Esophagus squamous epithelium (tissue), 5 donors: ENCODE data around the gene SCAPER. TPM values are rescaled to one million over a fixed set of nuclear protein-coding genes. Genes with fewer than 3 reads are reported as not detected.
A peak's percentile ranks its signal among the peaks of the same experiment; 100 is the strongest.

ENCODE experiments used
- DNase-seq: peaks from one replicate; lab custom pipeline; 2025; lab: John Stamatoyannopoulos, UW
- H3K27ac ChIP-seq, 4 donors: fragments of 200-600 bp; sonication (generic); one replicate each; pipeline ENCODE4 v1.5.1; 2016 to 2019; ENCODE audit warnings: mild to moderate bottlenecking in 1 of 4
- H3K27me3 ChIP-seq, 4 donors: fragments of 200-600 bp; sonication (generic); 1 replicate in 3 of 4; 2 replicates in 1 of 4; pipeline versions ENCODE4 v1.5.1 to v1.6.0; 2017 to 2021; ENCODE audit warnings: antibody characterized with exemption in 1 of 4
- H3K36me3 ChIP-seq, 3 donors: fragments of 200-600 bp; sonication (generic); one replicate each; pipeline ENCODE4 v1.5.1; 2016 to 2019
- H3K4me1 ChIP-seq, 3 donors: fragments of 200-600 bp; sonication (generic); one replicate each; pipeline ENCODE4 v1.5.1; 2017 to 2019
- H3K4me3 ChIP-seq, 4 donors: fragments of 200-600 bp; sonication (generic); 1 replicate in 3 of 4; 2 replicates in 1 of 4; pipeline ENCODE4 v1.5.1; 2016 to 2019; ENCODE audit warnings: mild to moderate bottlenecking in 2 of 4, moderate library complexity in 1 of 4
- H3K9me3 ChIP-seq, 3 donors: fragments of 200-600 bp; sonication (generic); one replicate each; pipeline ENCODE4 v1.5.1; 2016 to 2019
- CTCF ChIP-seq, 6 experiments: fragments of 450-650 bp in 4 of 6; fragments of 200-600 bp in 2 of 6; sonication (generic) in 2 of 6; IDR thresholded peaks; one replicate each; pipeline ENCODE4 v1.5.1; 2016 to 2019; ENCODE audit warnings: antibody characterized with exemption in 6 of 6, mild to moderate bottlenecking in 4 of 6, moderate library complexity in 4 of 6
- POLR2A ChIP-seq, 4 donors: fragments of 450-650 bp; IDR thresholded peaks; one replicate each; pipeline ENCODE4 v1.6.1; 2017; ENCODE audit warnings: antibody characterized with exemption in 4 of 4, mild to moderate bottlenecking in 4 of 4, moderate library complexity in 3 of 4
- WGBS, 2 donors: methylation state at CpG; one replicate each; pipeline ENCODE4 v1.1.5; 2018; 5-methylcytosine and 5-hydroxymethylcytosine counted together
- intact Hi-C: fragments of 100-400 bp; cut with DNase I; formaldehyde crosslinking; loops from one replicate; pipeline ENCODE4 v1.15.0; 2022
- total RNA-seq, 4 donors: library from RNA; depleted of rRNA; stranded (reverse); fragments of >200 nt; gene quantifications; one replicate each; pipeline ENCODE4 v1.1.0, GENCODE V29; 2016
- donor health status: DM: yes; HTN: yes; CAD: no.

The SCAPER gene
- total RNA-seq, 4 donors from 2014 or later: 18.3 to 30.1 (median 25.3) TPM

- no peaks in the 10 kb centered on the region for H3K27me3 ChIP-seq
- intact Hi-C loops: no loop called here
- H3K27ac ChIP-seq: no peak overlapping the region
- H3K9me3 ChIP-seq: no peaks in the 10 kb centered on the region
- TF ChIP-seq POLR2A (IDR thresholded peaks at IDR 0.05): no peak
- no peak for TF ChIP-seq CTCF (IDR thresholded peaks at IDR 0.05)
- no peak for DNase-seq
- H3K36me3 ChIP-seq: peaks cover 0 to 62% (median 9%) of the 10 kb centered on the region in 3 donors
- no peak overlapping the region for H3K4me3 ChIP-seq
- 77 to 89% methylated on average over 3 of the region's 3 CpGs for WGBS, 2 donors
- peaks cover 0 to 27% (median 6%) of the 10 kb centered on the region in 3 donors for H3K4me1 ChIP-seq
Observed at GRCh38 chr15:76936671-76937070, 31.5 kb upstream of the SCAPER start.

DNA sequence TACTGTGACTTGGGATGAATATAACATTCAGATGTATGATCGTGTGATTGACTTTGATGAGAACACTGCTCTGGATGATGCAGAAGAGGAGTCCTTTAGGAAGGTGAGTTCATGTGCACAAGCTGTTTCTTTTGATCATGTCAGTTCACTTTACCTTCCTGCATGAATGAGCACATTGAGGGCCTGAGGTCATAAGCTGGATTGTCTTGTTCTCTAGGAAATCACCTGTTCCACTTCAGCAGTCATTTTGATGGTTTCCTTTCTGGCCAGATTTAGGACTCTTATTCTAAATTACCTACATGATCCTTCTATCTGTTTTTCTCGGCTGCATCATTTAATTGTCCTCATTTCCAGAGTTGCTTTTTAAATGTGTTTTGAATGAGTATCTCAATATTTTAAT, 30.5 kb upstream of the SCAPER start:
- no peak for DNase-seq
- H3K27ac ChIP-seq: no peak overlapping the region
- TF ChIP-seq CTCF (IDR thresholded peaks at IDR 0.05) (no peak), POLR2A (IDR thresholded peaks at IDR 0.05) (no peak)
- H3K4me1 ChIP-seq: peaks cover 2 to 33% (median 6%) of the 10 kb centered on the region in 3 donors
- no peaks in the 10 kb centered on the region for H3K9me3 ChIP-seq
- WGBS, 2 donors: 75 to 86% methylated on average over 2 of the region's 2 CpGs
- peaks cover 0 to 62% (median 9%) of the 10 kb centered on the region in 3 donors for H3K36me3 ChIP-seq
- H3K4me3 ChIP-seq: no peak overlapping the region
- no peaks in the 10 kb centered on the region for H3K27me3 ChIP-seq
- intact Hi-C loops: no loop called here

GRCh38 chr15:76932135-76932966, 27.2 kb upstream of the SCAPER start:
- H3K4me3 ChIP-seq: peak overlapping the region; percentile 53 to 93 (median 83)
- peak overlapping the region; percentile 74 to 92 (median 88) for H3K27ac ChIP-seq
- 24 to 26% methylated on average over 10 to 12 of the region's 14 CpGs for WGBS, 2 donors
- TF ChIP-seq CTCF (IDR thresholded peaks at IDR 0.05) (no peak), POLR2A (IDR thresholded peaks at IDR 0.05) (no peak)
- peaks cover 0 to 46% (median 9%) of the 10 kb centered on the region in 3 donors for H3K36me3 ChIP-seq
- DNase-seq: no peak
- H3K9me3 ChIP-seq: no peaks in the 10 kb centered on the region
- intact Hi-C loops: no loop called here
- peaks cover 2 to 35% (median 6%) of the 10 kb centered on the region in 3 donors for H3K4me1 ChIP-seq
- no peaks in the 10 kb centered on the region for H3K27me3 ChIP-seq

- peak; percentile 71 for DNase-seq
- Histone ChIP-seq H3K9me3 (no peaks in the 10 kb centered on the region), H3K36me3 (peaks cover 0 to 38% (median 4%) of the 10 kb centered on the region in 3 donors), H3K27me3 (no peaks in the 10 kb centered on the region), H3K4me3 (peak within 1 kb of the TSS; percentile 53 to 93 (median 83)), H3K27ac (peak within 1 kb of the TSS; percentile 78 to 92 (median 88)), H3K4me1 (peaks cover 2 to 35% (median 6%) of the 10 kb centered on the region in 3 donors)
- WGBS, 2 donors: 0% methylated on average over 3 to 19 of the region's 96 CpGs
- TF ChIP-seq POLR2A (IDR thresholded peaks at IDR 0.05) (peak in 3 of 4 donors; percentile 26 to 84 (median 79)), CTCF (IDR thresholded peaks at IDR 0.05) (peak in 1 of 6 experiments; percentile 18)
- intact Hi-C loops: no loop called here
Observed at GRCh38 chr15:76931397-76932134, 26.4 kb upstream of the SCAPER start, which contains the start of gene RCN2. Gene RCN2 (plus strand): TSS chr15:76931749. CDS start chr15:76931842, 93 bp downstream.
